ENCODE data around the gene CUL9.

GRCh38 chr6:43189776-43190304, 7.8 kb downstream of the CUL9 start:
- TF ChIP-seq POLR2AphosphoS5 (IDR thresholded peaks at IDR 0.05) (no peak), CTCF (IDR thresholded peaks at IDR 0.05) (no peak), POLR2A (IDR thresholded peaks at IDR 0.05; ENCODE audit: low read depth) (no peak)
